HG03457 (cell line): ENCODE measurements around the gene ADGRB2.
"Not testable (repeated sequence)": the region's sequence is repeated elsewhere in the genome, so short reads cannot be mapped to it uniquely, and the experiment has no call there.

Source experiments
- ATAC-seq: cut with Tn5 transposase; IDR thresholded peaks from one replicate; pipeline ENCODE4 v1.9.1; 2021; ENCODE audit warnings: moderate number of reproducible peaks; ENCODE audit not compliant: unreplicated experiment

Gene ADGRB2

GRCh38 chr1:31730336-31731048 lies 33.6 kb downstream of the ADGRB2 start:
- ATAC-seq: no peak

- ATAC-seq: no peak
Observed at GRCh38 chr1:31727849-31728248, 36.3 kb downstream of the ADGRB2 start.

- no peak for ATAC-seq
Observed at GRCh38 chr1:31727195-31727594, 36.9 kb downstream of the ADGRB2 start.

GRCh38 chr1:31726715-31727114 lies 37.4 kb downstream of the ADGRB2 start:
- ATAC-seq: no peak

- ATAC-seq: no peak
Observed at GRCh38 chr1:31725777-31726535, 38.2 kb downstream of the ADGRB2 start.

GRCh38 chr1:31725134-31725533 lies 39.0 kb downstream of the ADGRB2 start:
- no peak for ATAC-seq

DNA sequence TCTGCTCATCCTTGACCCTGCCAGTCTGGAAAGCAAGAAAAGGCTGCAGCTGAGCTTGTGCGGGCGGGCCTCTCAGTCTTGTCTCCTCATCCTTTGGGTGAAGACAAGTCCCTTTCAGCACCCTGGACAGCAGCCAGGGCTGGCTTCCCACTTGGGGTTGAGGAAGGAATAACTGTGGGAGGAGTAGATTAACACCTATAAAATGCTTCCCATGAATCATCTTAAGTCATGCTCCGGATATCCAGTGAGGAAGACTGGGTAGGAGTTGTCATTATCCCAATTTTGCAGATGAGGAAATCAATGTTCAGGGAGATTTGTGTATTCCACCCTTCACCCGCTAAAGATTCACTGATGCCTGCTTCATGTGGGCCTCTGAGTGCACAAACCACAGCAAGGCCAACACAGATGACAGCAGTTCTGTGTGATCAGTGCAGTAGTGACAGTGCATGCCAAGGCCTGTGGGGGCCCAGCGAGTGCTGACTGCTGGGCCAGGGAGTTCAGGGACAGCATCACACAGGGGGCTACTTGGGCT lies 40.2 kb downstream of the ADGRB2 start:
- no peak for ATAC-seq

- ATAC-seq: no peak
Observed at GRCh38 chr1:31718327-31718897, 45.7 kb downstream of the ADGRB2 start.

DNA sequence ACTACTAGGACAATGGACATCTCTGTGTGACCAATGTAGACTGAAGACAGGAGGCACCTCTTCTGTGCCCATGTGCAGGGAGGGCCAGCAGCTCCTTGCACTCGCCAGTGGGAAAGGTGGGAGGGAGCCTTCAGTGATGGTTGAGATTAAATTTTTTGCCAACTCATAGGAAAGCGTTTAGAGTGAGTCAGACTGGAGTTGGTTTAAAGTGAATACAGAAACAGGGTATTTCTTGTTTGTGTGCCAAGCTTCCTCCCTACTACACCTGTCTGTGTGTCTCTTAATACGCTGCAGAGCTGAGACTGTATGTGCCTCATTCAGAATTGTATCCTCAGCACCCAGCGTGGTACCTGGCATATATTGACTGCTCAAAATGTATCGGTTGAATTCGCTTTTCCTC lies 46.8 kb downstream of the ADGRB2 start:
- ATAC-seq: no peak

DNA sequence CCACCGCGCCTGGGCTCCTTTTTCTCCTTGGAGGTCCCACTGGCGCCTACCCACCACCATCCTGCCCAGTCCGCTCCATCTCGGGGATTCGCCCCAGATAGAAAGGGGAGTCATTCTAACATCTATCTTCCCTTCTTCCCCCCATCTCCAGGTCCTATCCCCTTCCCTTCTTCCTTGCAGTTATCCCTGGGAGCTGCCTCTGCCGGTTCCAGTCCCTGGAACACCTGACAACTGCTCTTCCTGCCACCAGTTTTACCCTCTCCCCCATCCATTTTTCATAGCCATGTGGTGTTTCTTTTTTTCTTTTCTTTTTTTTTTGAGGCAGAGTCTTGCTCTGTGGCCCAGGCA lies 48.3 kb downstream of the ADGRB2 start:
- ATAC-seq: no peak

GRCh38 chr1:31715087-31715872 lies 48.9 kb downstream of the ADGRB2 start:
- no peak for ATAC-seq

DNA sequence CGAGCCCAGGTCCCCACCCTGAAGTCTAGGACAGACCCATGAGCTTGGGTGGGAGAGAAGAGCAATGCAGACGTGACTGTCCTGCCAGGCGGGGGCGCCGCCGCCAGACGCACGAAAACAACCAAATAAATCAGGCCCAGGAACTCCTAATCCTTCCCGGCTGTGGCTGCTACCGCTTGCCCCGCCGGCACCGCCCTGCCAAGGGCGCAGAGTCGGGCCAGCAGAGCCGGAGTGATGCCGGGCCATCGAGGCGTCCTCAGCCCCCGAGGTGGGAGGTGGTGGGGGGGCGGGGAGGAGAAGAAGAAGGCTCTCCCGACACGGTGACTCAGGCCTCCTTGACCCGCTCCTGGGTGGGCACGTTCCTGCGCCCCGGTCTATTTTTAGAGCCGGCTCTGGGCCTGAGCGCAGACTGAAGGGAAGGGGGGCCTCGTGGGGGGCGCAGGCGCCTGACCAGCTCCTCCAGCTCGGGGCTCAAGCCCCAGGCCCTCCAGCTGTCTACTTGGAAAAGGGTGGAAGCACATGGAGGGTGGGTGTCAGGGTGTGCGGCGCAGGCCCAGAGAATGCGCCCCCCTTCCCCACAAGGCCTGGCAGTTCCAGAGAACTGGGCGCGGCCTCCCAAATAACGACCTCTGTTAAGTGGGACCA lies 49.6 kb downstream of the ADGRB2 start:
- ATAC-seq: no peak

DNA sequence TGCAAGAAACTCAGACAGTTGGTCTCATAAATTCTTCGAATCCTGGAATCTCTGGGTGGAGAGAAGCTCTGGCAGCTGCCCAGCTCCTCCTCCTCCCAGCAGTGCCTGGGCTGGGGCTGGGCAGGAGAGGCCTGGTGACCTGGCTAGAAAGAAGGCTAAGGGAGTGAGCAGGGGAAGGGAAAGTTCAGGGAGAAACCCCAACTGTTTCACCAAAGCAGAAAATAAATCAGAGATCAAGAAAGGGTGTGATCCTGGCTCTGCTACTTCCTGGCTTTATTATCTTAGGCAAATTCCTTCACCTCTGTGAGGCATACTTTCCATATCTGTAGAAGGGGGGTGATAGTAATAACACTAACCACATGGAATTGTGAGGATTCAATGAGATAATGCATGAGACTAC lies 51.5 kb downstream of the ADGRB2 start:
- ATAC-seq: no peak

DNA sequence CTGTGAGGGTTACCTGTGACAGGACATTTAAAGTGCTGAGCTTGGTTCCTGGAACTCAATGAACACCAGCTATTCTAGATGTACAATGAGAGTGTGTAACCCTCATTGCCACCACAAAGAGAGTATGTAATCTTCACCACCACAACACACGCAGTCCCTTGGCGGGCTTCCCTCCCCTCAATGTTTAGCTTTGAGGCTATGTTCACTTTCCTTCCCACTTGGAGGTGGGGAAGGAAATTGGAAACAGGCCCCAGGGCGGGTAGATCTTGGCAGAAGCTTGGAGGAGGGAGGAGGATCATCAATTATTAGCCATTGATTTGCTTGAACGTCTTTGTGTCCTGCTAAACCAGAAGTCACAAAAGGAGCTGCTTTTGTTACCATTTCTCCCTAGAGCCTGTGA lies 52.1 kb downstream of the ADGRB2 start:
- no peak for ATAC-seq

DNA sequence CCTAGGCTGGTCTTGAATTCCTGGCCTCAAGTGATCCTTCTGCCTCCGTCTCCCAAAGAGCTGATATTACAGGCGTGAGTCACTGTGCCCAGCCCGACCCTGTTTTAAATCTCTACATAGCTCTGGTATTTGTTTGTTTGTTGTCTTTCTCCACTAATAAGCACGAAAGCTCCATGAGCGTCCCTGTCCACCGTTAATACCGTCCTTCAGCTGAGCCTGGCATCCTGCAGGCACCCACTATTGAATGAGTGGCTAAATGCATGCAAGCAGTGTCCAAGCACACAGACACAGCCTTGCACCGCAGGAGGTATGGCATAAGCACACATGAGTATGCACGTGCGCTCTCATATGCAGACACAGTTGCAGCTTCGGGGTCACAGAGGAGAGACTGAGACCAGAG lies 55.8 kb downstream of the ADGRB2 start:
- no peak for ATAC-seq

GRCh38 chr1:31707711-31708110 lies 56.4 kb downstream of the ADGRB2 start:
- ATAC-seq: no peak

GRCh38 chr1:31707059-31707600 lies 57.0 kb downstream of the ADGRB2 start:
- ATAC-seq: not testable (repeated sequence)

DNA sequence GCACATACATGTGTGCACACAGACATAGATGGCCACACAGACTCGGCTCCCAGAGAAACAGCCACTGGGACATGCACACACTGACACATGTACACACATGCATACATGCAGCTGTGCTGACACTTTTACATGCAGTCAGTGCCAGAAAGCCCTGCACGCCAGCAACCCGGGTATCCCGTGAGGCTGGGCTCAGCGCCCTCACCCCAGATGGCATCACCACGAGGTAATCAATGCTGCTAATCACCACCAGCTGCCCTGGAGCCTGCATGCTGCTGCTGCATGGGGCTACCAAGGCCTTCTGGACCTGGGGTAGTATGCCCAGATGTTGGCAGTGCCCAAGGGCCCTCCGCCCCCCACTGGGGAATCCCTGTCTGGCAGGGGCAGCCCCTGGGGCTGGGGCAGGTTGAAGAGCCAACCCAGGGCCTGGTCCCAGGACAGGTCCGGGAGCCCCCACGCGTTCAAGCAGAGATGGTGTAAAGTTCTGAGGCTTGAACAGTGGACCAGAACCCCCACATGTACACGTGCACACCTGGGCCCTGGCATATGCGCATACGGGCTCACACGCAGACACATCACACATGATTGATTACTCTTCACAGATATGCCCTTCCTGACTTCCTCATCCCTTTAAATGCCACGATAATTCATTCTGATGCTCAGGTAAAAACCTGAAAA lies 57.6 kb downstream of the ADGRB2 start:
- no peak for ATAC-seq

- no peak for ATAC-seq
Observed at GRCh38 chr1:31705080-31705866, 58.9 kb downstream of the ADGRB2 start.
